GM18909 (cell line): ENCODE data around the gene BRME1.
"Not testable (repeated sequence)": the region's sequence is repeated elsewhere in the genome, so short reads cannot be mapped to it uniquely, and the experiment has no call there.

Source experiments
- ATAC-seq: cut with Tn5 transposase; IDR thresholded peaks from one replicate; pipeline ENCODE4 v1.9.1; 2021; ENCODE audit warnings: mild to moderate bottlenecking; ENCODE audit not compliant: unreplicated experiment, poor library complexity

Gene BRME1

DNA sequence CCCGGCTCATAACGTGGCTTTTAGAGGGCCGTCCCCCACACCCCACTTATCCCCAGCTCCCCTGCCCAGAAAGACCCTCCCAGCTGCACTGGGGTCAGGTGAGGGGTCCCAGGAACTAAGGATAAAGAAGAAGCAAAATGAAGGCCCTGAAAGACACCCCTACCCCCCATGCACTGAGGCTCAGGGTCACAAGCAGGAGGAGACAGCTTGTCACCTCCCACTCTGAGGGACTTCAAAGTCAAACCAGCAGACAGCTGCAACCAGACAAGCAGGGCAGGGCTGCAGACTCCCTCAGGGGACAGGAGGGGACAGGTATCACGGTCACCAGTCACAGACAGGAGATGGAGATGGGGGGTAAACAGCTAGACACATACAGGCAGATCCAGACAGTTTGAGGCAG lies 35.0 kb downstream of the BRME1 start:
- no peak for ATAC-seq

DNA sequence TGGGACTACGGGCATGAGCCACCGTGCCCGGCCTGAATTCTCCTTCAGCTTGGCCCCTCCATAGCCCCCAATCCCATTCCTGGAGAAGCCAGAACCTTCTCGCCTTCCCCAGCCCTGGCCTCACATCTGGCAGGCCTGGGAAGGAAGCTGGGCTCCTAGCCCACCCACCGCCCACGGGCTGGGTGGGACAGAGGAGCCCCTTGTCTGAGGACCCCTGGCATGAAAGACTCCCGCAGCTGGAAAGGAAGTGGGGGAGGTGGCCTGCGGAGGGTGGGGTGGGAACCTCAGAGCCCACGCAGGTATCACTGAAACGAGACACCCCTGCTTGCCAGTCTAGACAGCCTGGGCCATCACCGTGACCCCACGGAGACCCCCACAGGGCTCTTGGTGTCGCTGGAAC lies 36.6 kb downstream of the BRME1 start:
- no peak for ATAC-seq

DNA sequence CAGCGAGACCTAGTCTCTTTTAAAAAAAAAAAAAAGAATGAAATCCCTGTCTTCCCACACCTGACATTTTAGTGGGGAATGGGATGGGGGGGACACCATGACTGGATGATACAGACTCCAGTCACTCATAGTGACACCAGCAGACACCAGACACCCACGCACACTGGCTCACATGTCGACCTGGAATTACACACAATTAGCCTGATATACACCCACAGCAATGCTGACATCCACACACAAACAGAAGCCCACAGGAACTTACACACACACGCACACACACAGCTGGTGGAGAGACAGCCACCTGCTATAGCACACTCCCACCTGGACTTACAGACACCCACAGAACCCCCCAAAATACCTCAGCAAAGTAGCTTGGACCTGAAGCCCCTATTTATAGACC lies 37.3 kb downstream of the BRME1 start:
- no peak for ATAC-seq

DNA sequence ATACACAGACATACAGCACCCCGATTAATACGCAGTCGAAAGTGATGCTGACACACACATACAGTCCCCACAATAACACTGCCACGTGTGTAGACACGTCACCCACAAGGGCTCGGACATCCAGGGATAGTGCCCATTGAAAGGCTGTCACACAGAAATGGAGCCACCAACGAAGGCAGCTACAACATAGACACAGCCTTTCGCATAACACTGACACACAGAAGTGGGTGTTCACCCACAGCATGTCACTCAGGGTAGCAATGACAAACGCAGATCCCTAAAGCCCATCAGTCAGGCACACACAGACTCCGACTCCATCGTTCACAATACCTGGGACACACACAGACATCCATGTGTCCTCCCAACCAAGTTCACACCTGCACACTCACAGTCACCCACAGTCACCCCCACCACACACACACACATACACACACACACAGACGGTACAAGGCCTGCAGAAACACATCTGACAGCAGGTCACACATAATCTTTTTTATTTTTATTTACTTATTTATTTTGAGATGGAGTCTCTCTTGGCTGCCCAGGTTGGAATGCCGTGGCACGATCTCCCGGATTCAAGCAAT lies 39.4 kb downstream of the BRME1 start:
- ATAC-seq, result no peak

DNA sequence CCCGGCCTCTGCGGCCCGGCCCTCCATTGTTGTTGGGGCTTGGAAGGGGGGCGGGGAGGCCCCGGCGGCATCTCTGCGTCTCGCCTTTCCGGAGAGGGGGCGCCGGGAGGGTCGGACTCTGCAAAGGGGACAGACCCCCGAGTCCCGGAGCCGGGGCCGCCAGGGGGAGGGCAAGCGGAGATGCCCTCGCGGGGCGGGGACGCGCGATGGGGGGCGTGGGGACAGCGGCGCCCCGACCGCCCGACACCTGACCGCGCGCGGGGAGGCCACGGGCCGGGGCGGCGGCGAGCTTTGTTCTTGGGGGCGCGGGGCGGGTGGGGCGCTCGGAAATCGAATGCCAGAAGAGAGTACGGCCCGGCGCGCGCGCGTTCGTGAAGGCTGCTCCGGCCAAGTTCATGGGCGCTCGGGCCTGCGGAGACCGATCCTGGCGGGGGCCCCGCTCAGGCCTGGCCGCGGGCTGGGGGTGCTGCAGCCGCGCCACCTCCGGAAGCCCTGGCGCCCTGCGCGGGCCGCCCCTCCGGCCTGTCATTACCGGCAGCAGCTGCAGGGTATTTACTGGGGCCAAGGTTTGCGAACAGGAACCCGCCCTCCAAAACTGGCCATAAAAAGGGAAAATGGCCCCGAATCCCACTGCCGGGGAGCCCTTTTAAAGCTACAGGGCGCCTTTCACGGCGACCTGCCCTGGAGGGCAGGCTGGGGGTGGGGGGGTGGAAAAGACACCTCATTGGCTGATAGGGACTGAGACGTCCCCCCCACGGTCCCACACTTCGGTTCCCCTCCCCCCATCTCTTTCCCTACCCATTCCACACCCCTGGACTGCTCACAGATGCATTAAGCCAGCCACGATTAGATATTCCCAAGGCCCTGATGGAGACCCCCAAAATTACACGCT lies 40.1 kb downstream of the BRME1 start:
- no peak for ATAC-seq

DNA sequence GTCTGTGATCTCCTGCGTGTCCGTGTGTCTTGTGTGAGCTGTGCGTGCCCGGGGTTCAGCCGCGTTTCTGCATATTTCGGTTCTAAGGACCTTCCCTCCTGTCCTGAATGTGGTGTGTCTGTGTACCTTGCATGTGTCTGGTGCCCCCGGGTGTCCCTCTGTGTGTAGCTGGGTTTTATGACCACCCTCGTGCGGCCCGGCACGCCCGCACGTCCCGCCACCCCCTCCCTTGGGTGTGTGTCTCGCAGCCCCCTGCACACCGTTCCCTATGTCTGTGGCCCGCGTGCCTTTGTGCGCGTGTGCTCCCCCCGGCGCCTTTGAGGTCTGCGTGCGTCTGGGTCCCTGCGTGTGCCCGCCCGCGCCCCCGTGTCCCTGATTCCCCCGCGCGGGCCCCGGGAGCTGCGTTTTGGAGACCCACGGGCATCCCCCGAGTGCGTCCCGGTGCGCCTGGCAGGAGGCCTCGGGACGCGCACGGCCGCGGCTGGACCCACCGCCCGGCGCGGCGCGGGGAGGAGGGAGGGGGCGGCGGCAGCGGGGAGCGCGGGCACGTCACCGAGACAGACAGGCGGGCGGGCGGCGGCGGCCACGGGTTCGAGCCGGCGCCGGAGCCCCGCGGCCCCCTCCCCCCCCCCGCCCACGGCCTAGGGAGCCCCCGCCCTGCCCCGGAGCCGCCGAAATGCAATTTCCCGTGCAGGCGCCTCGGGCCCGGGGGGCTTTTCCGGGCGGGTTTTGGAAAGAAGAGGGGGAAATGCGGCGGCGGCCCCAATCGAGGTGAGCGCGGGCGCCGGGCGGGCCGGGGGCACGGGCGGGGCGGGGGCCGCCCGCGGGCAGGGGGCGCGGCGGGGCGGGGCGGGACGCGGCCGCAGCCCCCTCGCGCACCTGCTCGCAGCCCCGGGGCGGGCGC lies 41.0 kb downstream of the BRME1 start:
- no peak for ATAC-seq

DNA sequence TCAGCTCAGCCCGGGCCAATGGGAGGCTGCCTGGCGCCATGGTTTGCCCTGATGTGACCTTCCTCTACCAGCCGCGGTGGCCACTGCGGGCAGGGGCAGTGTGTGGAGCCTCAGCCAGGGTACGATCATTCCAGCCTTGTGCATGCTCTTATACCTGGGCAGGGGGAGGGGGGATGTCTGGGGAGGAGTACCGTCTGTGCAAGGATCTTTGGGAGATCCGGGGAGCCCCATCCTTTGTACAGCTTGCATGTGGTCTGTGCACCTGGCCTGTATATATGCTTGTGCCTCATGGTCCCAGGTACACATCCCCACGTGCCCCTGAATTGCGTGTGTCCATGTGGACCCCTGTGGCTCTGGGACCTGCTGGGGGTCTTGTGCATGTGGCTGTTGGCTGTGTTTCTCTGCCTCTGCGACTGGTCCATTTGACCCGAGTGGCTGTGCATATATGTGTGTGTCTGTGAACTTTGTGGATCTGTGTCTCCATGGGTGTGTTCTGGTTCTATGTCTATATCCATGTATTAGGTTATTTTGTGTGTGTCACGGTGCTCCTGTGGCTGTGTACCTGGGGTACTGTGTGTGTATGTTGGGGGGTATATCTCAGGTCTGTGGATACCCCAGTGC lies 41.8 kb downstream of the BRME1 start:
- no peak for ATAC-seq

DNA sequence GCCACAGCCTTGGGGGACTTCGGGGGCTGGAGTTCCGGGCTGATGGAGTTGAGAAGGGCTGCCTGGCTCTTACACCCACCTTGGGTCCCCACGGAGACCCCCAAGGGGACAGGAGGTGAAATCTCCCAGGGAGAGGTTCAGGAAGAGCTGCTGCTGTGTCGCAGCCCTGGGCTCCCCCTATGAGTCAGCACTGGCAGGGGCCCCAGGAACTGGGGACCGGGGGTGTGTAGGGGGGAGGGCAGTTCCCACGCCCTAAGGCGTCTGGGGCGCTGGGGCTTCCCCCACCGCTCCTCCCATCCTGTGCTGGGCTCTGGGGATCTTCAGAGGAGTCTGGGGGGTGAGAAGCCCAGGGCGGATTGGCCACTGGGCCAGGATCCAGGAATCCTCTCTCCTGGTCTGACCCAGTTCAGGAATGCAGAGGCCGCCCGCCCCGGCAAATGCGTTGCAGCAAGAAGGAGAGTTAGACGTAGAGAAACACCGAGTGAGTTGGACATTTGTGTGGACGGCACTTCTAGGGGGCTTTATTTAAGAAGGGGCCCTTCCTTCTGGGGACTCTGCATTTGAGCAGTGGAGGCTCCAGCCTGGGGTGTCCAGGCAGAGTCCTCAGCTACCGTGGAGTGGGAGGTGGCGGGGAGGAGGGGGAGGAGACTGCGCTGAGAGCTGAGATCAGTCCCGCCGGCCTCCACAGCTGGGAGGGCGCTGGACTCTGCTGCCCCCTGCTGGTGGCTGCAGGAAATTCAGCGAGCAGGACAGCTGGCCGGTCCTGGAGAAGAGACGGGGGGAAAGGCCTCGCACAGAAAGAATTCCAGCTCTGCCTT lies 44.0 kb downstream of the BRME1 start:
- peak; percentile 72 for ATAC-seq

DNA sequence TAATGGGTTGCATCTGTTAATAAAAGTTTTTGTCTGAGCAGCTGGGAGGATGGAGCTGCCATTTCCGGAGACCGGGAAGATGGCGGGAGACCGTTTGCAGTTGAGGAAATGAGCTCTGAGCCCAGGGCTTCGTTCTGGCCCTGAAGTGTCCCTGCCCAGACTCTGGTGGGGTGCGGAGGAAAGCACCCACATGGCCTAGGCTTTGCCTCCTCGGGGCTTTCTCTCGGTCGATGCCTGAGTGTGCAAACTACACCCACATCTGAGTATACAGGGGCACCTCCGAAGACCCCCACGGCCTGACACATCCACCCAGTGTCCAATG lies 44.6 kb downstream of the BRME1 start:
- peak; percentile 15 for ATAC-seq

DNA sequence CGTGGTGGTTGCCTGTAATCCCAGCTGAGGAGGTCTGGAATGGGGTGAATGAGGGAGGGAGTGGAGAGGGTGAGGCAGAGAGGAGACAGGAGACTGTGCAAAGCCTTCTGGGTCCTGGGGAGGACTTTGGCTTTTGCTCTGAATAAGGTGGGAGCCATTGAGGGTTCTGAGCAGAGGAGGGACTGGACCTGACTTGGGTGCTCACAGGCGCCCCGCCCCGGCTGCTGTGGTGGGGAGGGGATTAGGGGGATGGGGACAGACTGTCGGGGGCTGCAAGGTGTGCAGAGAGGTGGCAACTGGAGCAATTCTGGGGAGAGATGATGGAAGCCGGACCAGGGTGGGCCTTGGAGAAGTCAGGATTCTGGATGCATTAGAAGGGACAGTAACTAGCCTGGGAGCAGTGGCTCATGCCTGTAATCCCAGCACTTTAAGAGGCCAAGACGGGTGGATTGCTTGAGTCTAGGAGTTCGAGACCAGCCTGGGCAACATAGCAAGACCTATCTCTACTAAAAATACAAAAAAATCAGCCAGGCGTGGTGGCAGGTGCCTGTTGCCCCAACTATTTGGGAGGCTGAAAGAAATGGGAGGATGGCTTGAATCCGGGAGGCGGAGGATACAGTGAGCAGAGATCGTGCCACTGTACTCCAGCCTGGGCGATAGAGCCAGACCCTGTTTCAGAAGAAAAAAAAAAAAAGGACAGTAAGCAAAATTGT lies 45.1 kb downstream of the BRME1 start:
- no peak for ATAC-seq

DNA sequence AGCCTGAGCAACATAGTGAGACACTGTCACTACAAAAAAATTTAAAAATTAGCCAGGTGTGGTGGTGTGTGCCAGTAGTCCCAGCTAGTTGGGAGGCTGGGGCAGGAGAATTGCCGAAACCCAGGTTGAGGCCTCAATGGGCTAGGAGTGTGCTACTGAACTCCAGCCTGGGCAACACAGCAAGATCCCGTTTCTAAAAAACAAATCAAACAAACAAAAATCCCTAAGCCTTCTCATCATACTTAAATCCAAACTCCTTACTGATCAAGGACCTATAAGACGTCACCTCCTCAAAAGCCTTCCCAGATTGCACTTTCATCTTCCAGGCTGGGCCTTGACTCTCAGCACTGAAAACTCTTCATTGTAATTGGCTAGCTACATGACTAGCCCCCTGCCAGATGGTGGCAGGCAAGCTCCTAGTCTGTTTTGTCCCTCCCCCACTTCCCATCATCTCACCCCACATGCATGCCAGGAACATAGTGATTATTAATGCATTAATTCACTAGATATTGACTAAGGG lies 46.5 kb downstream of the BRME1 start:
- no peak for ATAC-seq

DNA sequence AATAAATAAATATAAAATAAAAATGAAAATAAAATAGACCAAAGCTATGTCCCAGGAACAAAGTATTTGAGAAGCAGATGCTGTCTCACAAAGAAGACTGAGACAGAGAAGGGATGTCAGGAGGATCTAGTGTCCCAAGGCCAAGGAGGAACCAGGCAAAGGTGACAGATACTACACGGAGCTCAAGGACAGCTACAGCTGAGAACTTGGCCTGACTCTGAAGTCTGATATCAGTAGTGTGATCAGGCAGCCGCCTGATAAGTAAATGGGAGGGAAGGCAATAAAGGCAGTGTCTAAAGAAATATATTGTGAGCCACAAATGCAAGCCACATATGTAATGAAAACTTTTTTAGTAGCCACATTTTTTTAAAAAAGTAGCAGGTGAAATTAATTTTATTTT lies 49.4 kb downstream of the BRME1 start:
- no peak for ATAC-seq

DNA sequence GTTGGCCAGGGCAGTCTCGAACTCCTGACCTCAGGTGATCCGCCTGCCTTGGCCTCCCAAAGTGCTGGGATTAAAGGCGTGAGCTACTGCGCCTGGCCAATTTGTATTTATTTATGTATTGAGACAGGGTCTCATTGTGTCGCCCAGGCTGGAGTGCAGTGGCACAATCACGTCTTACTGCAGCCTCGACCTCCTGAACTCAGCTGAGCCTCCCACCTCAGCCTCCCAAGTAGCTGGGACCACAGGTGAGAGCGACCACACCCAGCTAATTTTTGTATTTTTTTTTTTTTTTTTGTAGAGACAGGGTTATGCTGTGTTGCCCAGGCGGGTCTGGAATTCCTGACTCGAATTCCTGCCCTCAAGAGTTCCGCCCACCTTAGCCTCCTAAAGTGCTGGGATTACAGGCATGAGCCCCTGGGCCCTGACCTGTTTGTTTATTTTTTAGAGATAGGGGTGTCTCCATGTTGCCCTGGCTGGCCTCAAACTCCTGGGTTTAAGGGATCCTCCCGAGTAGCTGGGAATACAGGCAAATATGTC lies 53.7 kb downstream of the BRME1 start:
- not testable (repeated sequence) for ATAC-seq

DNA sequence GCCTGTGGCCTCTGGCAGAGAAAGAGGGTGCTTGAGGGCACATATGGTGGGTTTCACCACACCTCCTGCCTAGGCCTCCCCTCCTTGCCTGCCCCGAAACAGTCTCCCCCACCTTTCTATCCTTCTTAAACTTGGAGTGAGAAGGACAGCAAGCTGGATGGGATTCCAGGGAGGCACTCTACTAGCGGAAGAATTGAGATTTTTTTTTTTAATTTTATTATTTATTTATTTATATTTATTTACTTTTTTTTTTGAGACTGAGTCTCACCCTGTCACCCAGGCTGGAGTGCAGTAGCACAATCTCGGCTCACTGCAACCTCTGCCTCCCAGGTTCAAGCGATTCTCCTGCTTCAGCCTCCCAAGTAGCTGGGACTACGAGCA lies 54.2 kb downstream of the BRME1 start:
- ATAC-seq, result not testable (repeated sequence)

DNA sequence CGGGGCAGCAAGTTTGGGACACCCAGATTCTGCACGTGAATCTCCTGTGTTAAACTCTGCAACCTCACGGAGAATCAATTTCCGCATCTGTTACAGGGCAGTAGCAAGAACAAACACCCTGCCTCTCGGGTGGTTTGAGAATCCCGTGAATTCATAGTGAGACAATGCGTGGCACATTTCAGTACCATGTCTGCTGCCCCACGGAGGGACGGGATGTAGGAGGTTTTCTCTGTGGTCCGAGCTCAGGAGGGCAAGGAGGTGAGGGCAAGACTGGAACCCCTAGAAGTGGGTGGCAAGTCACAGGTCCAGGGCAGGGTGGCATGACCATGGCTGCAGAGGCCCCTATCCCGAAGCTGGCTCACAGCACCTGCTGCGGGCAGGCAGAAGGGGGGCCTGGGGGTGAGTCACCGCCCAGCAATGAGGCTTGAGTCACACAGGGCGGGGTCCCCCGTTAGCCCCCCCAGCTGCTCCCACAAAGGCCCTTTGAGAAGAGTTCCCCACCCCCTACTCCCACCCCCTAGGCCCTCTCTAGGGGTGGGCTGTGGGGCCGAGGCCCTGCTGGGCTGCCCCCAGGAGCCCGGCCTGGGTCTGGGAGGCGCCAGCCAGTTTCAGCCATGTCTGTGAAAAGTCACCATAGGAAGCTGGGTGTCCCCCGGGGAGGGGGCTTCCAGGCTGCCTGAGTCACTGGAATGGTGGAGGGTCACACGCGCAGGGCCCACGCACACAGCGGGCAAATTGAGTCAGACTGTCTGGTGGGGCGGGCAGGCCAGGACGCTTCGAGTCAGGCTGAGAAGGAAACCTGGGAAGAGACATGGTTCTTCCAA lies 54.8 kb downstream of the BRME1 start:
- no peak for ATAC-seq

DNA sequence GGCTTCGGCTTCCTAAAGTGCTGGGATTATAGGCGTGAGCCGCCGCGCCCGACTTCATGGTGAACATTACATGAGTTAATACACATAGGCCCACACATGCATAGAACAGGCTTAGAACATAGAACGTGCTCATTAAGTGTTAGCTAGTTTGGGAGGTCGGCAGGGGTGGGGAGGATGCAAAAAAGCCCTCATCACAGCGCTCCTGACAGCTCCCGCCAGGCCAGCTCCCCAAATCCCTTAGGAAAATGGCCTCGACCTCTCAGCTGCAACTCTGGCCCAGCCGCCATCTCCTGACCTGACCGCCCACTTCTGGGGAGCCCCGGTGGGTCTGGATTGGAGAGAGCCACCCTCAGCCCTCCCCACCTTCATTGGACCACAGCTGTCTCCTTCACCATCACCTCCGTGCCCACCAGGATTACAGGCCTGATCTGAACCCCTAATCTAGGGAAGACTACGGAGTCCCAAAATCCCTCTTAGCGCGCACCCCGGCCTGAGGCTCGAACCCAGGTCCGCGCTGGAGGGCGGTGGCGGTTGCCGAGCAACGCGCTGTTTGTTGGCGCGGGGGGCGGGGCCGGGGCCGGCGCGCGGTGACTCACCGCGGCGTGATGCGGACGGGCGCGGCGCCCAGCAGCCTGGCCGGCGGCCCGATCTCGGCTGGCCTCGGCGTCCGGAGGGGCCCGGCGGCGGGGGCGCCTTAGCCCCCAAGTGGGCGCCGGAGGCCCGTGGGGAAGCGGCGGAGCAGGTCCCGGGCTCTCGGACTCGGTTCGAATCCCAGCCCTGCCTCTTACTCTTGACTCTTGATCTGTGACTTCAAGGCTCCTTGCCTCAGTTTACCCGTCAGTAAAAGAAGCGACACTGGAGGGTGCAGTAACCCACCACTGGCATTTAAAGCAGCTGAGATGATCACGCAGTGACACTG lies 55.7 kb downstream of the BRME1 start:
- no peak for ATAC-seq
